Fibroblast of pulmonary artery (primary cell): ENCODE measurements around the gene MTCL3.

ENCODE experiments used
- DNase-seq: peaks from one replicate; pipeline ENCODE4 v3.0.0-alpha.2; 2010; ENCODE audit warnings: low read depth
- H3K4me3 ChIP-seq: replicated peaks from 2 replicates; pipeline ENCODE4 v1.5.1; 2011; ENCODE audit warnings: low read depth, mild to moderate bottlenecking, control low read depth, low read length, moderate library complexity
- CTCF ChIP-seq: IDR thresholded peaks from 2 replicates; pipeline ENCODE4 v1.5.1; 2011; ENCODE audit warnings: mild to moderate bottlenecking, control low read depth, low read length, inconsistent platforms; ENCODE audit errors: missing control alignments

MTCL3 gene

GRCh38 chr6:127515794-127516661 is 3.1 kb downstream of the MTCL3 start:
- DNase-seq: peak; percentile 64
- peak overlapping the region; percentile 69 for H3K4me3 ChIP-seq
- no peak for TF ChIP-seq CTCF

GRCh38 chr6:127515234-127515793 is 3.8 kb downstream of the MTCL3 start:
- peak; percentile 33 for DNase-seq
- no peak for TF ChIP-seq CTCF
- peak overlapping the region; percentile 69 for H3K4me3 ChIP-seq

- TF ChIP-seq CTCF: no peak
- H3K4me3 ChIP-seq: peak overlapping the region; percentile 69
- peak; percentile 67 for DNase-seq
Measured at GRCh38 chr6:127514773-127515227, 4.3 kb downstream of the MTCL3 start.

GRCh38 chr6:127514179-127514772 is 4.9 kb downstream of the MTCL3 start:
- no peak for TF ChIP-seq CTCF
- H3K4me3 ChIP-seq: peak overlapping the region; percentile 69
- peak; percentile 1 for DNase-seq

GRCh38 chr6:127513425-127513824 is 5.7 kb downstream of the MTCL3 start:
- TF ChIP-seq CTCF: no peak
- no peak for DNase-seq
- no peak overlapping the region for H3K4me3 ChIP-seq

GRCh38 chr6:127510876-127511275 is 8.3 kb downstream of the MTCL3 start:
- TF ChIP-seq CTCF: no peak
- H3K4me3 ChIP-seq: no peak overlapping the region
- DNase-seq: no peak
